HepG2 (cell line): ENCODE measurements around the gene SPHK2. TPM values are rescaled to one million over a fixed set of nuclear protein-coding genes. Genes with fewer than 3 reads are reported as not detected.

Experiments
- ARNT ChIP-seq: fragments of 450-650 bp; IDR thresholded peaks from 2 replicates; pipeline ENCODE4 v1.6.1; 2017
- FOSL2 ChIP-seq: sonication (generic); formaldehyde crosslinking; IDR thresholded peaks from 2 replicates; pipeline ENCODE4 v1.4.0; 2020; ENCODE audit warnings: missing genetic modification reagents
- GLI4 ChIP-seq: sonication (generic); formaldehyde crosslinking; IDR thresholded peaks from 2 replicates; pipeline ENCODE4 v1.5.1; 2020; ENCODE audit warnings: missing genetic modification reagents, mild to moderate bottlenecking, moderate library complexity, borderline replicate concordance
- JUN ChIP-seq: sonication (generic); formaldehyde crosslinking; IDR thresholded peaks from 2 replicates; pipeline ENCODE4 v1.4.0; 2020; ENCODE audit warnings: mild to moderate bottlenecking, missing genetic modification reagents
- MEF2D ChIP-seq: sonication (generic); formaldehyde crosslinking; IDR thresholded peaks from 2 replicates; pipeline ENCODE4 v1.5.1; 2020; ENCODE audit warnings: mild to moderate bottlenecking, missing genetic modification reagents
- MIXL1 ChIP-seq: IDR thresholded peaks from 2 replicates; pipeline ENCODE4 v1.6.1; 2016
- NR1H2 ChIP-seq: sonication (generic); formaldehyde crosslinking; IDR thresholded peaks from 2 replicates; pipeline ENCODE4 v1.8.1; 2022; ENCODE audit warnings: low read depth, missing genetic modification reagents, borderline replicate concordance
- ONECUT2 ChIP-seq: sonication (generic); formaldehyde crosslinking; IDR thresholded peaks from 2 replicates; pipeline ENCODE4 v1.4.0; 2020; ENCODE audit warnings: missing genetic modification reagents
- PAF1 ChIP-seq: IDR thresholded peaks from 2 replicates; pipeline ENCODE4 v1.6.1; 2016; ENCODE audit warnings: missing genetic modification reagents, missing compliant biosample characterization
- RBM22 ChIP-seq: fragments of 200-400 bp; formaldehyde crosslinking; optimal IDR thresholded peaks from 2 replicates; pipeline ENCODE3; 2017; ENCODE audit warnings: mild to moderate bottlenecking, low read length, moderate library complexity
- SATB2 ChIP-seq: sonication (generic); formaldehyde crosslinking; IDR thresholded peaks from 2 replicates; pipeline ENCODE4 v1.5.0; 2020; ENCODE audit warnings: missing genetic modification reagents
- SMAD3 ChIP-seq: sonication (generic); formaldehyde crosslinking; IDR thresholded peaks from 2 replicates; pipeline ENCODE4 v1.4.0; 2020; ENCODE audit warnings: missing genetic modification reagents
- SRF ChIP-seq: IDR thresholded peaks from 2 replicates; pipeline ENCODE4 v1.6.1; 2011; ENCODE audit warnings: mild to moderate bottlenecking, low read depth, low read length, moderate library complexity
- TARDBP ChIP-seq: sonication (generic); formaldehyde crosslinking; IDR thresholded peaks from 2 replicates; pipeline ENCODE4 v1.8.0; 2022; ENCODE audit warnings: mild to moderate bottlenecking, missing genetic modification reagents
- ZC3H4 ChIP-seq: sonication (generic); formaldehyde crosslinking; IDR thresholded peaks from 2 replicates; pipeline ENCODE4 v1.4.0; 2020; ENCODE audit warnings: missing genetic modification reagents, borderline replicate concordance
- ZMYM3 ChIP-seq: sonication (generic); formaldehyde crosslinking; IDR thresholded peaks from 2 replicates; pipeline ENCODE4 v1.5.1; 2020; ENCODE audit warnings: mild to moderate bottlenecking, missing genetic modification reagents
- ZNF251 ChIP-seq: sonication (generic); formaldehyde crosslinking; IDR thresholded peaks from 2 replicates; pipeline ENCODE4 v1.9.0; 2021; ENCODE audit warnings: mild to moderate bottlenecking, missing genetic modification reagents
- ZNF354B ChIP-seq: sonication (generic); formaldehyde crosslinking; IDR thresholded peaks from 2 replicates; pipeline ENCODE4 v1.8.0; 2022; ENCODE audit warnings: mild to moderate bottlenecking, missing genetic modification reagents
- ZNF552 ChIP-seq: sonication (generic); formaldehyde crosslinking; IDR thresholded peaks from 2 replicates; pipeline ENCODE4 v1.9.0; 2022; ENCODE audit warnings: missing genetic modification reagents, mild to moderate bottlenecking, borderline replicate concordance
- ZNF75D ChIP-seq: sonication (generic); formaldehyde crosslinking; IDR thresholded peaks from 2 replicates; pipeline ENCODE4 v1.8.1; 2023; ENCODE audit warnings: missing genetic modification reagents, mild to moderate bottlenecking, borderline replicate concordance
- polyA plus RNA-seq, 8 experiments: library from polyadenylated mRNA; depleted of rRNA in 3 of 8; stranded (reverse) in 7 of 8; unstranded in 1 of 8; fragments of >200 nt; fragmentation: Illumina TruSeq in 4 of 8; extraction: Trizol in 4 of 8; gene quantifications; 2 replicates each; pipeline versions ENCODE4 v1.2.1 to v1.2.3, GENCODE V29; 2011 to 2016; ENCODE audit warnings: low read depth in 4 of 8, missing spikeins in 1 of 8, mixed read lengths in 1 of 8; ENCODE audit not compliant: insufficient read depth in 1 of 8
- total RNA-seq, 5 experiments: library from RNA; depleted of rRNA; stranded (reverse); fragments of >200 nt; fragmentation: Illumina TruSeq; extraction: Trizol; gene quantifications; 2 replicates each; pipeline ENCODE4 v1.2.3, GENCODE V29; 2016; ENCODE audit warnings: low read depth in 1 of 5
- TF ChIP-seq, protein P1 (sequence below): sonication (generic); formaldehyde crosslinking; IDR thresholded peaks from 2 replicates; pipeline ENCODE4 v1.4.0; 2020; ENCODE audit warnings: mild to moderate bottlenecking, missing genetic modification reagents
- TF ChIP-seq, protein P2 (sequence below): sonication (generic); formaldehyde crosslinking; IDR thresholded peaks from 2 replicates; pipeline ENCODE4 v1.4.0; 2020; ENCODE audit warnings: missing genetic modification reagents, mild to moderate bottlenecking, borderline replicate concordance
- TF ChIP-seq, protein P3 (sequence below): sonication (generic); formaldehyde crosslinking; IDR thresholded peaks from 2 replicates; pipeline ENCODE4 v1.4.0; 2020; ENCODE audit warnings: mild to moderate bottlenecking, missing genetic modification reagents
- TF ChIP-seq, protein P4 (sequence below): sonication (generic); formaldehyde crosslinking; IDR thresholded peaks from 2 replicates; pipeline ENCODE4 v1.9.0; 2022; ENCODE audit warnings: low read depth, missing genetic modification reagents
- TF ChIP-seq, protein P5 (sequence below): IDR thresholded peaks from 2 replicates; pipeline ENCODE4 v1.6.1; 2016

Gene SPHK2
- total and polyA plus RNA-seq, 2 of the 13 experiments (the other 11 are each of a cell fraction or from before 2014, with no cell fraction given) = 2.9 to 14.4 TPM

DNA sequence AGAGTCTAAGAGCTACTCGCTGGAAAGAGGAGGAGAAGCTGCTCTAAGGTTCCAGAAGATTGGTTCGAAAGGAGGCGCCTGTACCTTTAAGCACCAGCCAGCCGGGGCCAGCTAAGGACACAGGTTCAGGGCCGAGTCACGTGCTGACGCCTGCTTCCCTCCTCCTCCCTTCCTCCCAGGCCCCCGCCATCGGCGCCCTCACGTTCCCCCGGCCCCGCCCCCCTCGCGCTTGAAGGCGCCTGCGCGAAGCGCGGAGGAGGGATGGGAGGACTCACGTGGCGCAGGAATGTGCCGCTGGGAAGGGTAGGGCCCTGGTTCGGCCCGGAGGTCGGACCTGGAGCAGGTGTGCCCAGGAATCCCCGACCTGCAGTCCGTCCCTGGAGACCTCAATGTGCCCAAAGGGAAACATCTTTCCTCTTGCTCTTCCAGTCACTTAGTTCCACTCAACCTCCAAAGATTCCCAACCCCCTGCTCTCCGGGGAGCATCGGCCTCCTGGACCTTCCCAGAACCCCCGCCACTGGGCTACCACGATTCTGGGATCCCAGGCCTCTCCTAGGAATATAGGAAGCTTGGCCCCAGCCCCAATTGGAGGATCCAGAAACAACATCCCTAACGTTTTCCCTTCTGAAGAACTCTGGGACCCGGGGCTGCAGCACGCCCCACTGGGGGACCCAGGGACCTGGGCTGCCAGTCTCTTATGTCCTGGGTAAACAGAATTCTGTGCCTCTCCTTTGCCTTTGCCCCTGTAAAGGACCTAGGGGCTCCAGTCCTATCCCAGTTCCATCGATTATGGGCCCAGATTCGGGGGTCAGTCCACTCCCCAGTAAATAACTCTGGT, 15.3 kb downstream of the SPHK2 start (continued):
- TF ChIP-seq, protein P1, sequence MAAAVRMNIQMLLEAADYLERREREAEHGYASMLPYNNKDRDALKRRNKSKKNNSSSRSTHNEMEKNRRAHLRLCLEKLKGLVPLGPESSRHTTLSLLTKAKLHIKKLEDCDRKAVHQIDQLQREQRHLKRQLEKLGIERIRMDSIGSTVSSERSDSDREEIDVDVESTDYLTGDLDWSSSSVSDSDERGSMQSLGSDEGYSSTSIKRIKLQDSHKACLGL = no peak
- TF ChIP-seq SATB2 (CRISPR knock-in tag) (no peak), MIXL1 (CRISPR knock-in tag) (no peak), ZMYM3 (CRISPR knock-in tag) (peak; percentile 66; the same call in 1 of the 2 replicates), NR1H2 (CRISPR knock-in tag) (no peak), JUN (CRISPR knock-in tag) (0 out of 2 replicates have a peak, but pooled peaks have one; percentile 46), TARDBP (0 out of 2 replicates have a peak, but pooled peaks have one; percentile 59), SMAD3 (no peak), ZNF251 (no peak), MEF2D (CRISPR knock-in tag) (0 out of 2 replicates have a peak, but pooled peaks have one; percentile 34), PAF1 (CRISPR knock-in tag) (no peak), ZNF354B (CRISPR knock-in tag) (no peak), SRF (no peak), ZC3H4 (peak; percentile 84; the same call in 1 of the 2 replicates), ARNT (no peak), GLI4 (CRISPR knock-in tag) (no peak), FOSL2 (CRISPR knock-in tag) (peak; percentile 40; the same call in 1 of the 2 replicates), ZNF75D (CRISPR knock-in tag) (no peak), ZNF552 (CRISPR knock-in tag) (no peak), ONECUT2 (CRISPR knock-in tag) (no peak), RBM22 (no peak)
- TF ChIP-seq, protein P2, sequence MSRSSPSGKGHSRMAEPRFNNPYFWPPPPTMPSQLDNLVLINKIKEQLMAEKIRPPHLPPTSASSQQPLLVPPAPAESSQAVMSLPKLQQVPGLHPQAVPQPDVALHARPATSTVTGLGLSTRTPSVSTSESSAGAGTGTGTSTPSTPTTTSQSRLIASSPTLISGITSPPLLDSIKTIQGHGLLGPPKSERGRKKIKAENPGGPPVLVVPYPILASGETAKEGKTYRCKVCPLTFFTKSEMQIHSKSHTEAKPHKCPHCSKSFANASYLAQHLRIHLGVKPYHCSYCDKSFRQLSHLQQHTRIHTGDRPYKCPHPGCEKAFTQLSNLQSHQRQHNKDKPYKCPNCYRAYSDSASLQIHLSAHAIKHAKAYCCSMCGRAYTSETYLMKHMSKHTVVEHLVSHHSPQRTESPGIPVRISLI (CRISPR knock-in tag) = no peak
- TF ChIP-seq, protein P3, sequence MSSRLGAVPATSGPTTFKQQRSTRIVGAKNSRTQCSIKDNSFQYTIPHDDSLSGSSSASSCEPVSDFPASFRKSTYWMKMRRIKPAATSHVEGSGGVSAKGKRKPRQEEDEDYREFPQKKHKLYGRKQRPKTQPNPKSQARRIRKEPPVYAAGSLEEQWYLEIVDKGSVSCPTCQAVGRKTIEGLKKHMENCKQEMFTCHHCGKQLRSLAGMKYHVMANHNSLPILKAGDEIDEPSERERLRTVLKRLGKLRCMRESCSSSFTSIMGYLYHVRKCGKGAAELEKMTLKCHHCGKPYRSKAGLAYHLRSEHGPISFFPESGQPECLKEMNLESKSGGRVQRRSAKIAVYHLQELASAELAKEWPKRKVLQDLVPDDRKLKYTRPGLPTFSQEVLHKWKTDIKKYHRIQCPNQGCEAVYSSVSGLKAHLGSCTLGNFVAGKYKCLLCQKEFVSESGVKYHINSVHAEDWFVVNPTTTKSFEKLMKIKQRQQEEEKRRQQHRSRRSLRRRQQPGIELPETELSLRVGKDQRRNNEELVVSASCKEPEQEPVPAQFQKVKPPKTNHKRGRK = no peak
- TF ChIP-seq, protein P4, sequence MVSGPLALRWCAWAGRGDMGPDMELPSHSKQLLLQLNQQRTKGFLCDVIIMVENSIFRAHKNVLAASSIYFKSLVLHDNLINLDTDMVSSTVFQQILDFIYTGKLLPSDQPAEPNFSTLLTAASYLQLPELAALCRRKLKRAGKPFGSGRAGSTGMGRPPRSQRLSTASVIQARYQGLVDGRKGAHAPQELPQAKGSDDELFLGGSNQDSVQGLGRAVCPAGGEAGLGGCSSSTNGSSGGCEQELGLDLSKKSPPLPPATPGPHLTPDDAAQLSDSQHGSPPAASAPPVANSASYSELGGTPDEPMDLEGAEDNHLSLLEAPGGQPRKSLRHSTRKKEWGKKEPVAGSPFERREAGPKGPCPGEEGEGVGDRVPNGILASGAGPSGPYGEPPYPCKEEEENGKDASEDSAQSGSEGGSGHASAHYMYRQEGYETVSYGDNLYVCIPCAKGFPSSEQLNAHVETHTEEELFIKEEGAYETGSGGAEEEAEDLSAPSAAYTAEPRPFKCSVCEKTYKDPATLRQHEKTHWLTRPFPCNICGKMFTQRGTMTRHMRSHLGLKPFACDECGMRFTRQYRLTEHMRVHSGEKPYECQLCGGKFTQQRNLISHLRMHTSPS (CRISPR knock-in tag) = no peak
- TF ChIP-seq, protein P5, sequence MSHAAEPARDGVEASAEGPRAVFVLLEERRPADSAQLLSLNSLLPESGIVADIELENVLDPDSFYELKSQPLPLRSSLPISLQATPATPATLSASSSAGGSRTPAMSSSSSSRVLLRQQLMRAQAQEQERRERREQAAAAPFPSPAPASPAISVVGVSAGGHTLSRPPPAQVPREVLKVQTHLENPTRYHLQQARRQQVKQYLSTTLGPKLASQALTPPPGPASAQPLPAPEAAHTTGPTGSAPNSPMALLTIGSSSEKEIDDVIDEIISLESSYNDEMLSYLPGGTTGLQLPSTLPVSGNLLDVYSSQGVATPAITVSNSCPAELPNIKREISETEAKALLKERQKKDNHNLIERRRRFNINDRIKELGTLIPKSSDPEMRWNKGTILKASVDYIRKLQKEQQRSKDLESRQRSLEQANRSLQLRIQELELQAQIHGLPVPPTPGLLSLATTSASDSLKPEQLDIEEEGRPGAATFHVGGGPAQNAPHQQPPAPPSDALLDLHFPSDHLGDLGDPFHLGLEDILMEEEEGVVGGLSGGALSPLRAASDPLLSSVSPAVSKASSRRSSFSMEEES = peak; percentile 90
